Chondrocyte (in vitro differentiated cells): ENCODE measurements around the gene AGPS. TPM values are rescaled to one million over a fixed set of nuclear protein-coding genes. Genes with fewer than 3 reads are reported as not detected.

Experiments used
- DNase-seq: peaks from one replicate; pipeline ENCODE4 v3.0.0; 2021; ENCODE audit warnings: mixed read lengths, low spot score
- H3K27ac Mint-ChIP-seq: one replicate; pipeline ENCODE4 v1.8.0; 2021; ENCODE audit warnings: mild to moderate bottlenecking, moderate library complexity, mixed read lengths; ENCODE audit not compliant: unreplicated experiment
- H3K27me3 Mint-ChIP-seq: 2 replicates; pipeline ENCODE4 v1.8.0; 2021; ENCODE audit warnings: low read depth, mixed read lengths
- H3K36me3 Mint-ChIP-seq: 2 replicates; pipeline ENCODE4 v1.8.0; 2021; ENCODE audit warnings: low read depth, mixed read lengths
- H3K4me1 Mint-ChIP-seq: 2 replicates; pipeline ENCODE4 v1.8.0; 2021; ENCODE audit warnings: low read depth, mild to moderate bottlenecking, mixed read lengths
- H3K4me3 Mint-ChIP-seq: one replicate; pipeline ENCODE4 v1.8.0; 2021; ENCODE audit warnings: mild to moderate bottlenecking, moderate library complexity, mixed read lengths; ENCODE audit not compliant: unreplicated experiment
- H3K9me3 Mint-ChIP-seq: 2 replicates; pipeline ENCODE4 v1.8.0; 2021; ENCODE audit warnings: low read depth, mixed read lengths
- total RNA-seq: library from RNA; stranded (reverse); gene quantifications from 3 replicates; pipeline ENCODE4 v1.2.1, GENCODE V29; 2021
- TF ChIP-seq, protein P1 (sequence below): fragments of 200-600 bp; sonication (generic); IDR thresholded peaks from 2 replicates; pipeline ENCODE4 v1.5.0; 2021; ENCODE audit warnings: antibody characterized with exemption, mild to moderate bottlenecking, moderate library complexity

The AGPS gene
- total RNA-seq, 1 donor from 2014 or later, result 40.2 TPM

DNA sequence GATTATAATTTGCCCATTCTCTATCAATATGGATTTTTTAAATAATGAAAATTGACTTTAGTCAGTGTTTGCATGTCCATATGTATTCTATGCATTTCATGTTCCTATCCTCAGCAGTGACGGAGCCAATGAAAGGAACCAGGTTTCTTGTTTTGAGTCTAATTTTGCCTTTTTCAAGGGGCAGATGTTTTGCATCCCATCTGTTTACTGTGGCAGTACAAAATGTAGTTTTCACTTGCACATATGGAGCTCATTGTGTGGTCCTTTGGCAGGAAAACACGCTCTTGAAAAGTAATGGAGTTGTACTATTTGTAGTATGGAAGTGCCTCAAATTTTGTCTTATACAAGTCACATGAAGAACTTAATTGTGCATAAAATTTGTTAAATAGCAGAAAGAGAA is 127.8 kb downstream of the AGPS start:
- TF ChIP-seq, protein P1, sequence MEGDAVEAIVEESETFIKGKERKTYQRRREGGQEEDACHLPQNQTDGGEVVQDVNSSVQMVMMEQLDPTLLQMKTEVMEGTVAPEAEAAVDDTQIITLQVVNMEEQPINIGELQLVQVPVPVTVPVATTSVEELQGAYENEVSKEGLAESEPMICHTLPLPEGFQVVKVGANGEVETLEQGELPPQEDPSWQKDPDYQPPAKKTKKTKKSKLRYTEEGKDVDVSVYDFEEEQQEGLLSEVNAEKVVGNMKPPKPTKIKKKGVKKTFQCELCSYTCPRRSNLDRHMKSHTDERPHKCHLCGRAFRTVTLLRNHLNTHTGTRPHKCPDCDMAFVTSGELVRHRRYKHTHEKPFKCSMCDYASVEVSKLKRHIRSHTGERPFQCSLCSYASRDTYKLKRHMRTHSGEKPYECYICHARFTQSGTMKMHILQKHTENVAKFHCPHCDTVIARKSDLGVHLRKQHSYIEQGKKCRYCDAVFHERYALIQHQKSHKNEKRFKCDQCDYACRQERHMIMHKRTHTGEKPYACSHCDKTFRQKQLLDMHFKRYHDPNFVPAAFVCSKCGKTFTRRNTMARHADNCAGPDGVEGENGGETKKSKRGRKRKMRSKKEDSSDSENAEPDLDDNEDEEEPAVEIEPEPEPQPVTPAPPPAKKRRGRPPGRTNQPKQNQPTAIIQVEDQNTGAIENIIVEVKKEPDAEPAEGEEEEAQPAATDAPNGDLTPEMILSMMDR, result no peak
- Mint-ChIP-seq H3K36me3 (peaks cover 6% of the 10 kb centered on the region), H3K9me3 (no peaks in the 10 kb centered on the region), H3K4me1 (no peaks in the 10 kb centered on the region), H3K27ac (no peak overlapping the region), H3K27me3 (no peaks in the 10 kb centered on the region), H3K4me3 (no peak overlapping the region)
- no peak for DNase-seq

DNA sequence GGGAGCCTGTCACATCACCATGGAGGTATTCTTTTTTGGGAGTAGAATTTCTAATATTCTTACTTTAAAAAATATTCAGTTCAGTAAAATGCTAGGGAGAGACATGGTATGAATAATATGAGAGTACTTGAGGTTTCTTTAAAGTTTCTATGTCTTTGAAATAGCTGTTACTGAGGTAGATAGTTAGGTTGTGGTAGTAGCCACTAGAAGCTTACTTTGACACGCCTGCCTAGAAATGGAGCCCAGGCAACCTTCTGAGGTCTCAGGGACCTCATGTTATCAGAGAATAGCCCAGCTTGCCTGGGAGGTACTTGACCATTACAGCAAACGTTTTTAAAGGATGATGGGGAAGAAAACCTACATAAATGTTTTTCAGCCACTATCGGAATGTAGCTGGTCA is 131.2 kb downstream of the AGPS start:
- Mint-ChIP-seq H3K4me1 (no peaks in the 10 kb centered on the region), H3K4me3 (no peak overlapping the region), H3K27ac (no peak overlapping the region), H3K36me3 (peaks cover 11% of the 10 kb centered on the region), H3K9me3 (no peaks in the 10 kb centered on the region), H3K27me3 (no peaks in the 10 kb centered on the region)
- no peak for DNase-seq
- TF ChIP-seq, protein P1, result no peak

DNA sequence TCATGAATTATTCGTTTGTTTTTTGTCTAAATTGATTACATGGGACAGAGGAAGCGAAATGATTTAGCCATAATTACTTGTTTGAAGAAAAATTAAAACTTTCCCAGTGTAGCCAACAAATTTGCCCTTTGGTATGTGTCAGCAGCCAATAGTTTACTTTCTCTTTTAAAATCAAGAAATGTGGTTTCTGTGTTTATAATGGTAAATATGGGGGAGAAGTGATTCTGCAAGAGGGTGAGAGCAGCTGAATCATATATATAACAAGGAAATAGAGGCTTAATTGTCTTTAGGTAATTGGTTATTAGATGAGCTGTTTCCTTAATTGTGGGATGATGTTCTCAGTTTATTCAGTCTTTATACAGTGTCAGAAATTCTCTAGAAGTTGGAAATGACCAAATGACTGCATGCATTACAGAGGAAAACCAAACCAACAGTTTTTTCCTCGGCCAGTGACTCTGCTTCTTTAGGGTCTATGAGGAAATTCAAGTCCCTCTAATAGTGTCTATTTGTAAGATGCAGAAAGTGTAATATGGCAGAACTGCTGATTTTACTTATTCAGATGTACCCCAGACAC is 132.9 kb downstream of the AGPS start:
- Mint-ChIP-seq H3K4me3 (no peak overlapping the region), H3K27ac (no peak overlapping the region), H3K36me3 (peaks cover 11% of the 10 kb centered on the region), H3K27me3 (no peaks in the 10 kb centered on the region), H3K4me1 (no peaks in the 10 kb centered on the region), H3K9me3 (no peaks in the 10 kb centered on the region)
- DNase-seq, result no peak
- TF ChIP-seq, protein P1, result no peak

DNA sequence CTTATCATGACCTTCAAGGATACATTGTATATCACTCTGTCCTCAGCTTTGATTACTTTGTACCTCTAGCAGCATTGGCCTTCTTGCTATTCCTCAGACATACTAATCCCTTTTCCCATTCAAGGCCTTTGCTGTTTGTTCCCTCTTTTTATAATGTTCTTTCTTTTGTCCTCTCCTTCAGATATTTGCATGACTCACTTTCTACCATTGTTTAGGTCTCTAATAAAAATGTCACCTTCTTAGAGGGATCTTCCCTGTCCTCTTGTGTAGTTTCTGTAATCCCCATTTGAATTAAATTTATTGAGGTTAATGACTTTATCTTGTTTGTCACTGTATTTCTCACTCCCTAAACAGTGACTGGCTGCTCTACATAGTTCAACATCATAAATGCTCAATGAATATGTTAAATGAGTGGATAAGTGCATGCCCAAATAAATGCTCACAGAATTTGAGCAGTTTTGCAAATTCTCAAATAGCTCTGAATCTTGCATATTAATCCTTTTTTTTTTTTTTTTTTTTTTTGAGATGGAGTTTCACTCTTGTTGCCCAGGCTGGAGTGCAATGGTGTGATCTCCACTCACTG is 135.9 kb downstream of the AGPS start:
- no peak overlapping the region for H3K27ac Mint-ChIP-seq
- no peaks in the 10 kb centered on the region for H3K27me3 Mint-ChIP-seq
- no peak overlapping the region for H3K4me3 Mint-ChIP-seq
- H3K9me3 Mint-ChIP-seq, result no peaks in the 10 kb centered on the region
- TF ChIP-seq, protein P1, result no peak
- peaks cover 8% of the 10 kb centered on the region for H3K36me3 Mint-ChIP-seq
- no peak for DNase-seq
- H3K4me1 Mint-ChIP-seq, result no peaks in the 10 kb centered on the region

DNA sequence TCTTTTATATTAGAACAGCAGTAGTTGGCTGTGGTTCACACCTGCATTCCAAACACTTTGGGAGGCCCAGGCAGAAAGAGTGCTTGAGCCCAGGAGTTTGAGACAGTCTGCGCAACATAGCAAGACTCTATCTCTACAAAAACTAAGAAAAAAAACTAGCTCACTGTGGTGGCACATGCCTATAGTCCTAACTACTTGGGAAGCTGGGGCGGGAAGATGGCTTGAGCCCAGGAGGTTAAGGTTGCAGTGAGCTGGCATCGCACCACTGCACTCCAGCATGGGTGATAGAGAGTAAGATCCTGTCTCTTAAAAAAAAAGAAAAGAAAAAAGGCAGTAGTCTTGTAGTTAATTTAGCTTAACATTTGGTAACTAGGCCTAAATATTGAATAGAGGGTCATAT is 136.6 kb downstream of the AGPS start:
- TF ChIP-seq, protein P1, result no peak
- H3K9me3 Mint-ChIP-seq, result no peaks in the 10 kb centered on the region
- peaks cover 6% of the 10 kb centered on the region for H3K36me3 Mint-ChIP-seq
- no peak overlapping the region for H3K4me3 Mint-ChIP-seq
- H3K27me3 Mint-ChIP-seq, result no peaks in the 10 kb centered on the region
- no peak overlapping the region for H3K27ac Mint-ChIP-seq
- no peaks in the 10 kb centered on the region for H3K4me1 Mint-ChIP-seq
- DNase-seq, result no peak
